ENCODE measurements around the gene LINGO3. TPM values are rescaled to one million over a fixed set of nuclear protein-coding genes. Genes with fewer than 3 reads are reported as not detected.

Gene LINGO3
- total and polyA plus RNA-seq, 8 donors, result not detected

- peaks cover 0 to 13% (median 8%) of the 10 kb centered on the region in 4 donors for H3K9me3 ChIP-seq
- intact Hi-C loops (cut with DNase I; ENCODE audit: low total_unique reads), result no loop called here
- H3K4me1 ChIP-seq, result peaks cover 0 to 16% (median 10%) of the 10 kb centered on the region in 4 donors
- TF ChIP-seq POLR2A (IDR thresholded peaks at IDR 0.05), result no peak
- TF ChIP-seq CTCF (IDR thresholded peaks at IDR 0.05), result no peak
- TF ChIP-seq POLR2AphosphoS5 (IDR thresholded peaks at IDR 0.05), result no peak
- TF ChIP-seq EP300 (IDR thresholded peaks at IDR 0.05), result no peak
- WGBS, 5 donors, result 81 to 92% (median 90%) methylated on average over 4 of the region's 4 CpGs
- no peak overlapping the region for H3K4me3 ChIP-seq
- DNase-seq, result no peak
- no peaks in the 10 kb centered on the region for H3K36me3 ChIP-seq
- H3K27me3 ChIP-seq, result peaks cover 7 to 74% (median 57%) of the 10 kb centered on the region in 3 donors
- no peak overlapping the region for H3K27ac ChIP-seq
Observed at GRCh38 chr19:2311093-2311492, 3.1 kb upstream of the LINGO3 start.

- intact Hi-C loops (cut with DNase I; ENCODE audit: low total_unique reads), result no loop called here
- Histone ChIP-seq H3K36me3 (no peaks in the 10 kb centered on the region), H3K27me3 (peaks cover 7 to 87% (median 57%) of the 10 kb centered on the region in 3 donors), H3K4me3 (no peak overlapping the region), H3K27ac (no peak overlapping the region), H3K4me1 (peaks cover 0 to 11% (median 8%) of the 10 kb centered on the region in 4 donors), H3K9me3 (peaks cover 0 to 4% (median 3%) of the 10 kb centered on the region in 4 donors)
- DNase-seq, result peak in 1 of 2 donors; percentile 60
- TF ChIP-seq CTCF (IDR thresholded peaks at IDR 0.05), result no peak
- no peak for TF ChIP-seq POLR2A (IDR thresholded peaks at IDR 0.05)
- TF ChIP-seq EP300 (IDR thresholded peaks at IDR 0.05), result no peak
- no peak for TF ChIP-seq POLR2AphosphoS5 (IDR thresholded peaks at IDR 0.05)
- WGBS, 5 donors, result 44 to 62% (median 51%) methylated on average over 17 of the region's 17 CpGs
Observed at GRCh38 chr19:2309734-2310362, 1.9 kb upstream of the LINGO3 start.

GRCh38 chr19:2307518-2308012 is 389 bp downstream of the LINGO3 start:
- H3K9me3 ChIP-seq, result no peaks in the 10 kb centered on the region
- intact Hi-C loops (cut with DNase I; ENCODE audit: low total_unique reads), result no loop called here
- WGBS, 5 donors, result 13 to 41% (median 18%) methylated on average over 8 to 33 of the region's 33 CpGs
- H3K4me3 ChIP-seq, result peak overlapping the region in 2 of 4 donors; percentile 16 to 19
- peaks cover 0 to 17% (median 11%) of the 10 kb centered on the region in 4 donors for H3K4me1 ChIP-seq
- DNase-seq, result no peak
- no peaks in the 10 kb centered on the region for H3K36me3 ChIP-seq
- H3K27ac ChIP-seq, result no peak overlapping the region
- peaks cover 7 to 92% (median 63%) of the 10 kb centered on the region in 3 donors for H3K27me3 ChIP-seq
- no peak for TF ChIP-seq POLR2A (IDR thresholded peaks at IDR 0.05)

- intact Hi-C loops (cut with DNase I; ENCODE audit: low total_unique reads), result no loop called here
- H3K4me3 ChIP-seq, result no peak overlapping the region
- peaks cover 0 to 23% (median 17%) of the 10 kb centered on the region in 4 donors for H3K4me1 ChIP-seq
- H3K36me3 ChIP-seq, result no peaks in the 10 kb centered on the region
- no peak for DNase-seq
- H3K9me3 ChIP-seq, result no peaks in the 10 kb centered on the region
- H3K27ac ChIP-seq, result no peak overlapping the region
- peaks cover 7 to 92% (median 62%) of the 10 kb centered on the region in 3 donors for H3K27me3 ChIP-seq
- TF ChIP-seq EP300 (IDR thresholded peaks at IDR 0.05) (no peak), POLR2AphosphoS5 (IDR thresholded peaks at IDR 0.05) (no peak), POLR2A (IDR thresholded peaks at IDR 0.05) (no peak), CTCF (IDR thresholded peaks at IDR 0.05) (no peak)
- WGBS, 5 donors, result 50 to 68% (median 57%) methylated on average over 10 to 17 of the region's 17 CpGs
Observed at GRCh38 chr19:2306971-2307370, 983 bp downstream of the LINGO3 start.
